ENCODE measurements around the gene HIGD2A. TPM values are rescaled to one million over a fixed set of nuclear protein-coding genes. Genes with fewer than 3 reads are reported as not detected.
"Not testable (repeated sequence)": the region's sequence is repeated elsewhere in the genome, so short reads cannot be mapped to it uniquely, and the experiment has no call there.

The HIGD2A gene
- total RNA-seq, 2 donors from 2014 or later: 114 to 120 TPM

DNA sequence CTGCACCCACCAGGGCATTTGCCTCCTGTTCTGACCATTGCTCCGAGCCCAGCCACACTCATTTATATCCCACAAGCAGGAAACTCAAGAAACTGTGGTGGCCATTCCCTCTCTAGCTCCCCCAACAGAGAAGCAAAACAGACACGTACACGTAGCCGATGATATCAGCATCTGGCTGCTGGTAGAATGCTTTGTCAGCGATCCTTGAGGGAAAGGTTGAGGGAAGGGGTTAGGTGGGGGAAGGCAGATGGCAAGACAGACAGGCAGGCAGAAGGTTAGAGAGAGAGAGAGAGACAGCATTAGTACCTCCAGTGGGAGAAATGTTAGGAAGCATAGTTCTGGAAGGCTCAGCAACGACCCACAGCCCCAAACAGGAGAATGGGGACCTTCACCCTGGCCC, 7.8 kb downstream of the HIGD2A start:
- Mint-ChIP-seq H3K9me3 (no peaks in the 10 kb centered on the region), H3K36me3 (ENCODE audit: low read depth) (peaks cover 23% of the 10 kb centered on the region), H3K4me1 (no peaks in the 10 kb centered on the region), H3K4me3 (no peak overlapping the region), H3K27me3 (no peaks in the 10 kb centered on the region), H3K27ac (peak overlapping the region; percentile 53)
- ATAC-seq (replicated peaks): no peak

DNA sequence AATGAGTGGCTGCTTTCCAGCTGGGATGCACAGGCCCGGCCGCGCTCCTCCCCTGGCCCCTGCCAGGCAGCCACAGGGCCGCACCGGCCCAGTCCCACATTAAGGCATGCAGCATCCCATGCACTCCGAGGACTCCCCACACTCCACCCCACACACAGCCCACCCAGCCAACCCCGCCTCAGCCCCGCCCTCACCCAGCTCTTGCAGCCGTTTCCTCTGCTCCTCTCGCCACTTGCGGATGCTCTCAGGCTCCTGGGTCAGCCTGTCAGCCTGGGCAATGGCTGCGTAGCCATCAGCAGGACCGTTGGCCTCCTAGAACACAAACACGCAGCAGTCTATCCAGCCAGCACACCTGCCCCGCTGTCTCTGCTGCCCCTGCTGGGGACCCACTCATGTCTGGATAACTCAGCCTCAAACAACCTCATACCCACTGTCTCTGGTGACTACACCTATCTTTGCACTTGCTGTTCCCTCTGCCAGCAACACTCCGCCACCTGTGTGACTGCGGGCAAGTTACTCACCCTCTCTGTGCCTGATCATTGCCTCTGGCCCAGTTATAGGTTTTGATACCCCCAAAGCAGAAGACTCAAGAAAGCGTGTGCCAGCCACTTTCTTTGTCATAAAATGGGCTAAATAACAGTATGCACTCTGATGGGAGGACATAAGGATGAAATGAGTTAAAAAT, 9.3 kb downstream of the HIGD2A start:
- Mint-ChIP-seq H3K27ac (no peak overlapping the region), H3K27me3 (no peaks in the 10 kb centered on the region), H3K9me3 (no peaks in the 10 kb centered on the region), H3K4me3 (no peak overlapping the region), H3K4me1 (no peaks in the 10 kb centered on the region), H3K36me3 (ENCODE audit: low read depth) (peaks cover 13% of the 10 kb centered on the region)
- no peak for ATAC-seq (replicated peaks)

DNA sequence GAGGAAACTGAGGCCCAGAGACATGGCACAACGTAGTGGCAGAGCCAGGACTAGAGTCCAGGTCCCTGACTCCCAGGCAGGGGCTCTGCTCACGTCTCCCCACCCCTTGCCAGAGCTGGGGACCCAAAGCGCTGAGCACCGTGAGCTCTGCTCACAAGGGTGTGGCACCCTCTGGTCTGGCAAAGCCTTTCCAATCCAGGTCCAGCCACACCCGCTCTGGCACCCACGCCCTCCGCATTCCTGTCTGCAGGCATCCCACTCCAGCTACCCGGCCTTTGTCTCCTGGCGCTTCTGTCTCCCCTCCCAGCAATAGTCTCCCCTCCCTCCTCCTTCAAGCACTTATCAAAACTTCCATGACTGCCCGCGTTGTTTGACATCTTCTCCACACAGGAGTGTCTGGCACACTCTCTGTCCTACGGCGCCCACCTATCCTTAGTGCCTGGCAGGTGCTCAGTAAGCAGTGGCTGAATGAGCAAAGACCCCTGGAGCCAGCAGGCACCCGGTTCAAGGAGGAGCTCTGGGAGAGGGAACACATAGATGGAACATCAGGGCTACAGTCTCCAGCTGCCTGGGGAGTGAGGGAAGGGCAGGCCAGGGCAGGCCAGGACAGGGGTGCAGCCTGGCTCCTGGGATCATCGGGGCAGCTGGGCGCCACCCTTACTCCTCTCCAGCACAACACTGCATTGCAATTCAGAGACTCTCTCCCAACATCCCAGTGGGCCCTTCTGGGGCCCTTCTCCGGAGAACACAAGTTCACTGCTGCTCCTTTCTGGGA, 12.0 kb downstream of the HIGD2A start:
- peak overlapping the region; percentile 25 for H3K27ac Mint-ChIP-seq
- no peaks in the 10 kb centered on the region for H3K9me3 Mint-ChIP-seq
- H3K4me1 Mint-ChIP-seq: no peaks in the 10 kb centered on the region
- peaks cover 7% of the 10 kb centered on the region for H3K36me3 Mint-ChIP-seq (ENCODE audit: low read depth)
- no peak overlapping the region for H3K4me3 Mint-ChIP-seq
- H3K27me3 Mint-ChIP-seq: no peaks in the 10 kb centered on the region
- ATAC-seq (replicated peaks): no peak

DNA sequence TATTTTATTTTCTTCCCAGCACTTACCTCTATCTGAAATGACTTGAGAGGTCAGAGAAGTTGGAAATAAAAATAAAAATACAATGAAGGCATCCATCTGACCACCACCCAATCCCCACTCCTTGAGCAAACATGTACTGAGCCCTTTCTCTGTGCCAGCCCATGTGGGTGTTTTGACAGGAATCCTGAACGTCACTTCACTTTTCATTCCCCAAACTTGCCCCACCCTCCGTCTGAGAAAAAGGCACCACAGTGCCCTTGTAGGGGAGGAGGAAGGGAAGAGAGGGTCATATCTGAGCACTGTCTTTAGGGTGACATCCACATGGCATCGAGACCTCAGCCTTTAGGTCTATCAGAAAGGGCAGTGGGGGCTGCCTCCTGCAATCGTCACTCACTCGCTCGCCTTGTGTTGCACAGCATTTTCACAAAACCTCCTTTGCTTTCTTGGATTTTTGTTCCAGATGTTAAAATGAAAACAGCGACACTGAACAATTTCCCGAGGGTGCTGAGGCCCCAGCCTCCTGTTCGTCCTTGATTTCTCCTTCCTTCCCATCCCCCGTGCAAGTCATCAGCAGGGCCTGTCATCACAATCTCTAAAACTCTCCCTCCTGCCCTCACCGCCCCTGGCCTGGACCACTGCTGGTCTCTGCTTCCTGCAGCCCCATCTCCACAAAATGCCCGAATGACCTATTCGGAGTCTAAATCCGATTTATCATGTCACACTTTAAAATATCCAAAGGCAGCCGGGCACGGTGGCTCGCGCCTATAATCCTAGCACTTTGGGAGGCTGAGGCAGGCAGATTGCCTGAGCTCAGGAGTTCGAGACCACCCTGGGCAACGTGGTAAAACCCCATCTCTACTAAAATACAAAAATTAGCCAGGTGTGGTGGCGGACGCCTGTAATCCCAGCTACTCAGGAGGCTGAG, 13.0 kb downstream of the HIGD2A start:
- Mint-ChIP-seq H3K9me3 (no peaks in the 10 kb centered on the region), H3K36me3 (ENCODE audit: low read depth) (peaks cover 9% of the 10 kb centered on the region), H3K27me3 (no peaks in the 10 kb centered on the region), H3K4me3 (no peak overlapping the region), H3K4me1 (no peaks in the 10 kb centered on the region), H3K27ac (no peak overlapping the region)
- ATAC-seq (replicated peaks): no peak

DNA sequence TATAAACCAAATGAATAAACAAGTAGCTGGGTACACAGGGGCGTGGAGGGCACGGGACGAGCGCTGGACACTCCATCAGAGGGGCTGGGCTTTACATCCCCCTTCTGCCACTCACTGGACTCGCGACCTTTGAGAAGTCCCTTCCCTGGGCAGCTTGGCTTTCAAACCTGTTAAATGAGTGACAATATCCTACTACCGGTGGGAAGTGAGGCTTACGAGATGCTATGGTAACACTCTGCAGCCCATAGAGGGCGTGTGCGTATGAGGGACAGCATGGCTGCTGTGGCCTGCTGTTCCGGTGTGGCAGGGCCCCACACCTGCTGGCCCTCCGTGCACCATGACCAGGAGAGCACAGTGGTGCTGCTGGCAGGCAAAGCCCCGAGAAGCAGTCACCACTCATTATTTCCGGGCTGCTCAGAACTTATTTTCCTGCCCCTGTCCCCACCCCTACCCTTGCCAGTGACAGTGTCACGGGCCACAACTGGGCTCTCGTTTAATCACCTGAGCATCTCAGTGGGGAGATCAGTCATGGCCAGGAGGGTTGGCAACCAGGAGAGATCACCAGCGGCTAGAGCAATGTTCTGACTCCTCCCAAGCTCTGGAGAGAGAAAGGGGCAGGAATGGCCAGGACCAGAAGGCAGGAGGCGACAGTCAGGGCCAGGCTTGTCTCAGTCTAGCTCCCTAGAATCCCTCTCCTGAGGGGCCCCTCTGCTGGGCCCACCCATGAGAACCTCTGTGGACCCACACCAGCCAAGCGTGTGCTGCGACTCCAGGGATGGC, 17.3 kb downstream of the HIGD2A start:
- H3K4me3 Mint-ChIP-seq: no peak overlapping the region
- peaks cover under 1% of the 10 kb centered on the region for H3K4me1 Mint-ChIP-seq
- peaks cover 45% of the 10 kb centered on the region for H3K36me3 Mint-ChIP-seq (ENCODE audit: low read depth)
- no peaks in the 10 kb centered on the region for H3K9me3 Mint-ChIP-seq
- ATAC-seq (replicated peaks): no peak
- H3K27ac Mint-ChIP-seq: no peak overlapping the region
- no peaks in the 10 kb centered on the region for H3K27me3 Mint-ChIP-seq

DNA sequence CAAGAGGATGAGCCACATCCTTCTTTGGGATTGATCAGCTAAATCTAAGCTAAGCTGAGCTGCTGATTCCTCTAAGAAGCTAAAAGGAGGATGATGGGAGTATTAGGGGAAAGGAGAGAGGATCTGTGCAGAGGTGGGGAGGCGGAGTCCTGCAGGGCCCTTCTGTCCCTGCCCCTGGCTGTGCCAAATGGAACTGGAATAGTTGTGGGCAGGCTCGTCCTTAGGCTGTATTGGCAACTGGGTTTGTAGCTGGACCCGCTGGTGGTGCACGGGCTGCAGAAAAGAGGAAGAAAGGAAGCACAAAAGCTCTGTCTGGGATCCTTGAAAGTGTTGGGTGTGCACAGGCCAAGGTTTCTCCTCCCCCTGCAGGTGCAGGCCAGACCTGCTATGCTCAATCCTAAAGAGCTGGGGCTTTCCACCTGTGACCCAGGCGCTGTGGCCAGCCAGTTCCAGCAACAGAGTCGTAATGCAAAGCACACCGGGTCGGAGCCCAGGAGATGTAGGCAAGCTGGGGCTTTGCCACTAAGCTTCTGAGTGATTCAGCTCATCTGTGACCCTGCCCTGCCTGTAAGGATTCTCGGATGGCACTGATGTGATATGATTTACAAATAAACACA, 18.0 kb downstream of the HIGD2A start:
- H3K27ac Mint-ChIP-seq: no peak overlapping the region
- no peak overlapping the region for H3K4me3 Mint-ChIP-seq
- no peaks in the 10 kb centered on the region for H3K27me3 Mint-ChIP-seq
- no peaks in the 10 kb centered on the region for H3K9me3 Mint-ChIP-seq
- no peak for ATAC-seq (replicated peaks)
- H3K36me3 Mint-ChIP-seq (ENCODE audit: low read depth): peaks cover 51% of the 10 kb centered on the region
- H3K4me1 Mint-ChIP-seq: peaks cover 7% of the 10 kb centered on the region

DNA sequence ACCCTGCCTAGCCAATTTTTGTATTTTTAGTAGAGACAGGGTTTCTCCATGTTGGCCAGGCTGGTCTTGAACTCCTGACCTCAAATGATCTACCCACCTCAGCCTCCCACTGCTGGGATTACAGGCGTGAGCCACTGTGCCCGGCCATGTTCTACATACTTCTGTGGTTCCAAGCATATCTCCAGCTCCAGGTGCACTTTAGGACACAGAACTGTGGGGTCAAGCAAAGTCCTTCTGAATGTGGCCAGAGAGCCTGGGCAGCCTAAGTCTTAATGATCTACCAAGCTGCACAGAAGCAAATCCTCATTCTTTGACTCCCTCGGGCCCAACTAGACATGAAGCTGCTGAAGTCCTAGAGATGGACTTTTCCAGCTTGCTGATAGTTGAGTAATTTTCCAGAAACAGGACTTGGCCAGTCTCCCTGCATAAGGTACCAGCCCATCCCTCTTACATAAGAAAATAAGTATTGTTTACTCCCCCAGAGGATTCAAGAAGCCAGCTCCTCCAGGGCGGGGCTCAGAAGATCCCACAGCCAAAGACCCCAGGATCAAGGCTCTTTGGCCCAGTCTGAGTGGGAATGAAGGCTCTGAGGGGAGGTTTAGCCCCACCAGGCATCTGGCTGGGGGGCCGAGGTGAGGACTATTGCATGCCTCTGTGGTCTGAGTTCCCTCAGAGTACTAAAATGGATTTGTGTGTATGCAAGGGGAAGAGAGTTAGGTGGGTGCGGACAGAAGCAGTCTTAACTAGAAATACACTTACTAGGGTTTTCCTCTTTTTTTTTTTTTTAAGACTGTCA, 19.1 kb downstream of the HIGD2A start:
- no peaks in the 10 kb centered on the region for H3K9me3 Mint-ChIP-seq
- H3K4me3 Mint-ChIP-seq: no peak overlapping the region
- no peak for ATAC-seq (replicated peaks)
- H3K27me3 Mint-ChIP-seq: no peaks in the 10 kb centered on the region
- peaks cover 10% of the 10 kb centered on the region for H3K4me1 Mint-ChIP-seq
- peaks cover 47% of the 10 kb centered on the region for H3K36me3 Mint-ChIP-seq (ENCODE audit: low read depth)
- peak overlapping the region; percentile 50 for H3K27ac Mint-ChIP-seq

DNA sequence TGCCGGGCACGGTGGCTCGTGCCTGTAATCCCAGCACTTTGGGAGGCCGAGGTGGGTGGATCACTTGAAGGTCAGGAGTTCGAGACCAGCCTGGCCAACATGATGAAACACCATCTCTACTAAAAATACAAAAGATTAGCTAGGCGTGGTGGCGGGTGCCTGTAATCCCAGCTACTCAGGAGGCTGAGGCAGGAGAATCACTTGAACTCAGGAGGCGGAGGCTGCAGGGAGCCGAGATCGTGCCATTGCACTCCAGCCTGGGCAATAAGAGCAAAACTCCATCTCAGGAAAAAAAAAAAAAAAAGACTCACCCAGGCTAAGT, 19.7 kb downstream of the HIGD2A start:
- H3K36me3 Mint-ChIP-seq (ENCODE audit: low read depth): peaks cover 47% of the 10 kb centered on the region
- H3K4me1 Mint-ChIP-seq; ATAC-seq (replicated peaks); H3K27me3 Mint-ChIP-seq; H3K4me3 Mint-ChIP-seq; H3K9me3 Mint-ChIP-seq: not testable (repeated sequence)
- peak overlapping the region; percentile 50 for H3K27ac Mint-ChIP-seq

DNA sequence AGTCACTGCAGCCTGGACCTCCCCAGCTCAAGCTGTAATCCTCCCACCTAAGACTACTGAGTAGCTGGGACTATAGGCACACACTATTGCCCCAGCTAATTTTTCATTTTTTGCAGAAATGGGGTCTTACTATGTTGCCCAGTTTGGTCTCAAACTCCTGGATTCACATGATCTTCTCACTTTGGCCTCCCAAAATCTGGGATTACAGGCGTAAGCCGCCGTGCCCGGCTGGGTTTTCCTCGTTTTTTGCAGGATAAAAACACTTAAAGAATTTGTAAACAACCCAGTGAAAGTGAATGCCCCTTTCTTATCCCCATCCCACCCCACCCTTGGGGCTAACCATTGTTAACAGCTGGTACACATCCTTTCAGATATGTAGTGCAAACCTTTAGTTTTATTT, 20.0 kb downstream of the HIGD2A start:
- Mint-ChIP-seq H3K4me1 (peaks cover 10% of the 10 kb centered on the region), H3K36me3 (ENCODE audit: low read depth) (peaks cover 47% of the 10 kb centered on the region), H3K4me3 (no peak overlapping the region), H3K27ac (no peak overlapping the region), H3K27me3 (no peaks in the 10 kb centered on the region), H3K9me3 (no peaks in the 10 kb centered on the region)
- no peak for ATAC-seq (replicated peaks)

DNA sequence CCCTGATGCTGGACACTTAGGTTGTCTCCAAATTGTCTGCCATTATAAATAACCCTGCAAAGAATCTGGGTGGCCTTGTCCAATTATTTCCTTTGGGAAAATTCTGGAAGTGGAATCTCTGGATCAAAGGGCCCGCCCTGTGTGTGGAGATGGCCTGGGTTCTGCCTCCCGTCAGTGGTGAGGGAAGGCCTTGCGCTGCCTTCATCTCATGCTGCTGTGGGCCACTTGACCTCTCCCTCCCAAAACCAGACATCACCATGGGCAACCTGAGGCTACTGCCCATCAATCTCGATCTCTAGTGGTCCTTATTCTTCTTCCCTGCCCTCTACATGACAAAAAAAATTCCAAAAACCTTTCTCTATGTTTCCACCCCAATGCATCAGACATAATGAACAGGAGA, 21.2 kb downstream of the HIGD2A start:
- Mint-ChIP-seq H3K4me3 (no peak overlapping the region), H3K9me3 (no peaks in the 10 kb centered on the region), H3K36me3 (ENCODE audit: low read depth) (peaks cover 47% of the 10 kb centered on the region), H3K27ac (no peak overlapping the region), H3K27me3 (no peaks in the 10 kb centered on the region), H3K4me1 (peaks cover 13% of the 10 kb centered on the region)
- ATAC-seq (replicated peaks): no peak

DNA sequence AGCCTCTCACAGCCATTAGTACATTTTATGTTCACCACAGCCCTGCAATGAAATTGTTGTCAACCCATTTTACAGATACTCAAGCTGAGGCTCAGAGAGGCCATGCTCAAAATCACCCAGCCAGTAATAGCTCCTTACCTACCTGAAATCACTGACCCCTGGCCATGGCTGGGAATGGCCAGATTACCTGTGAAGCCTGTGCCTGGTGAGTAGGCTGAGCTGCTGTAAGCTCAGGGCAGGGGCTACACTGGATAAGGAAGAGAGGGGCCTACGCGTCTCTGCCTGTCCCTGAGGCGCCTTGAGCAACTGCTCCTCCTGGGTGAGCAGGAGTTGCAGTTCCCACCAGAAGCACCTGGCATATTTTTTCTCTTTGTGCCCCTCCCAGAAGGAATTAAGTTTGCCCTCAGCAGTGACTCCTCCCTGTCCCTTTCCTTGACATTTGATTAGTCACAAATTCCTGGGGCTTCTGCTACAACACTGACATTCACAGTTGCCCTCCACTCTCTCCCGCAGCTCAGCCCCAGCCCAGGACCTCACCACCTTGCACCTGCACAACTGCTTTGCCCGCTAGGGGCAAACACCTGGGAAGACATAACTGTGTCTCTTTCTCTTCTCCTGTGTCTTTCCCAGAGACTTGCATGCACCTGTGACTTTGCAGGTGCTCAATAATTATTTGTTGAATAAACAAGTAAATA, 22.1 kb downstream of the HIGD2A start:
- peaks cover 43% of the 10 kb centered on the region for H3K36me3 Mint-ChIP-seq (ENCODE audit: low read depth)

DNA sequence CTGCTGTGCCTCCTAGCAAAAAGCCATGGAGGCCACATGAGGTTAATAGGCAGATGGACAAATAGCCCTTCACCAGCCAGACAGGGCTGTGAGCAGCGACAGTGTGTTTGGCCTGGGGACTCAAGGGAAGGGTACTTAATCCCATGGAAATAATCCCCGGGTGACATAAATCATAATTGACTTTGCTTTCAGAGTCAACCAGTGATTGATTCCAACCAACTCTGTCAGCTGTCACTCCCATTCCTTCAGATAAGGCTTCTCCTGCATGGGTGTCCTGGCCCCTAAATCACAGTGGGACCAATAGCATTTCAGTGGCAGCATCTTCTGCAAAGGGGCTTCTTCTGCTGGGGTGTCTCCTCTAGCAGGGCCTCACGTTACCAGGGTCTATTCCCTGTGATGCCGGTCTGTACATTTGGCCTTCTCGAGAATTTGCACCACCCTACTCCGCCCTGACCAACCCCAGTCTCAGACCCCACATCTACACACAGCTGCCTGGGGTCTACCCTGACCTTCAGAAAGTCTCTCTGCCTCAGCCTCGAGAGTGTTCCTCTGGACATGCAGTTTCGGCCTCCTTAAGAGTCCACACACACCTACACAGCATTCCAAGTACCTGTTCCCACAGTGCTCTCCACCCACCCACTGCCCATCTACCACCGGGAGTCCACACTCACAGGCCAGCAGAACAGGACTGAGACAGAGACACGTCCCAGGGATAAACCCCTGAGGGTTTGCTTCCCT, 24.1 kb downstream of the HIGD2A start:
- no peaks in the 10 kb centered on the region for H3K27me3 Mint-ChIP-seq
- no peak overlapping the region for H3K4me3 Mint-ChIP-seq
- H3K9me3 Mint-ChIP-seq: no peaks in the 10 kb centered on the region
- H3K36me3 Mint-ChIP-seq (ENCODE audit: low read depth): peaks cover 38% of the 10 kb centered on the region
- ATAC-seq (replicated peaks): no peak
- peak overlapping the region; percentile 44 for H3K27ac Mint-ChIP-seq
- H3K4me1 Mint-ChIP-seq: peaks cover 26% of the 10 kb centered on the region

More for the DNA sequence above, 22.1 kb downstream of the HIGD2A start:
- Mint-ChIP-seq H3K27me3 (no peaks in the 10 kb centered on the region), H3K9me3 (no peaks in the 10 kb centered on the region), H3K4me3 (no peak overlapping the region), H3K27ac (peak overlapping the region; percentile 44), H3K4me1 (peaks cover 18% of the 10 kb centered on the region)
- ATAC-seq (replicated peaks): no peak
